Liver (tissue), 9 donors: Measurements from ENCODE around the gene EML2. TPM values are rescaled to one million over a fixed set of nuclear protein-coding genes. Genes with fewer than 3 reads are reported as not detected.

Experiments
- DNase-seq: peaks from one replicate; pipeline ENCODE4 v3.0.0-alpha.2; 2017; ENCODE audit warnings: low spot score
- H3K27ac ChIP-seq, 2 donors: one replicate each; pipeline ENCODE4 v1.7.0; 2013; ENCODE audit warnings: inconsistent platforms in 2 of 2, low read length in 2 of 2, control low read depth in 1 of 2, low read depth in 1 of 2, mild to moderate bottlenecking in 1 of 2
- H3K27me3 ChIP-seq, 4 donors: one replicate each; pipeline versions ENCODE4 v1.6.1 to v1.7.0; 2013; ENCODE audit warnings: low read length in 3 of 4, inconsistent platforms in 1 of 4, mild to moderate bottlenecking in 1 of 4, moderate library complexity in 1 of 4; ENCODE audit not compliant: control insufficient read depth in 4 of 4, insufficient read depth in 4 of 4
- H3K36me3 ChIP-seq, 4 donors: one replicate each; pipeline versions ENCODE4 v1.6.1 to v1.7.0; 2013; ENCODE audit warnings: low read length in 3 of 4, mild to moderate bottlenecking in 3 of 4, low read depth in 1 of 4, moderate library complexity in 1 of 4; ENCODE audit not compliant: control insufficient read depth in 4 of 4, insufficient read depth in 3 of 4
- H3K4me1 ChIP-seq, 4 donors: one replicate each; pipeline versions ENCODE4 v1.6.1 to v1.7.0; 2013; ENCODE audit warnings: low read length in 3 of 4, mild to moderate bottlenecking in 3 of 4, moderate library complexity in 1 of 4; ENCODE audit not compliant: control insufficient read depth in 4 of 4, insufficient read depth in 4 of 4
- H3K4me3 ChIP-seq, 3 donors: one replicate each; pipeline versions ENCODE4 v1.6.1 to v1.7.0; 2013; ENCODE audit warnings: low read length in 3 of 3, control low read depth in 1 of 3, low read depth in 1 of 3, mild to moderate bottlenecking in 1 of 3
- H3K9ac ChIP-seq, 2 donors: one replicate each; pipeline ENCODE4 v1.7.0; 2013; ENCODE audit warnings: low read length in 2 of 2, mild to moderate bottlenecking in 2 of 2, moderate library complexity in 2 of 2, control low read depth in 1 of 2, low read depth in 1 of 2
- H3K9me3 ChIP-seq, 4 donors: one replicate each; pipeline versions ENCODE4 v1.6.1 to v1.7.0; 2013; ENCODE audit warnings: low read length in 3 of 4; ENCODE audit not compliant: control insufficient read depth in 4 of 4
- ATF3 ChIP-seq: IDR thresholded peaks from 2 replicates; pipeline ENCODE4 v1.6.1; 2016; ENCODE audit warnings: antibody characterized with exemption
- CTCF ChIP-seq: fragments of 150-350 bp; IDR thresholded peaks from 2 replicates; pipeline ENCODE4 v1.5.1; 2017; ENCODE audit warnings: improper control_type of control experiment, low read depth, low read length; ENCODE audit not compliant: missing input control
- FOXA1 ChIP-seq: IDR thresholded peaks from 2 replicates; pipeline ENCODE4 v1.6.1; 2016; ENCODE audit warnings: antibody characterized with exemption
- FOXA2 ChIP-seq: IDR thresholded peaks from 2 replicates; pipeline ENCODE4 v1.6.1; 2016; ENCODE audit warnings: antibody characterized with exemption
- GABPA ChIP-seq, 2 donors: IDR thresholded peaks in 1 of 2; conservative IDR thresholded peaks in 1 of 2; 2 replicates each; pipeline ENCODE4 v1.6.1; 2016; ENCODE audit warnings: antibody characterized with exemption in 2 of 2, mild to moderate bottlenecking in 1 of 2, moderate library complexity in 1 of 2
- HNF4G ChIP-seq: IDR thresholded peaks from 2 replicates; pipeline ENCODE4 v1.6.1; 2016; ENCODE audit warnings: antibody characterized with exemption
- JUND ChIP-seq, 2 donors: IDR thresholded peaks; 2 replicates each; pipeline ENCODE4 v1.6.1; 2016; ENCODE audit warnings: antibody characterized with exemption in 2 of 2
- NR2F2 ChIP-seq: IDR thresholded peaks from 2 replicates; pipeline ENCODE4 v1.6.1; 2016; ENCODE audit warnings: antibody characterized with exemption
- RAD21 ChIP-seq, 2 donors: IDR thresholded peaks; 2 replicates each; pipeline ENCODE4 v1.6.1; 2016; ENCODE audit warnings: antibody characterized with exemption in 2 of 2, mild to moderate bottlenecking in 2 of 2
- REST ChIP-seq: IDR thresholded peaks from 2 replicates; pipeline ENCODE4 v1.6.1; 2016; ENCODE audit warnings: antibody characterized with exemption, mild to moderate bottlenecking
- RXRA ChIP-seq, 2 donors: IDR thresholded peaks; 2 replicates each; pipeline ENCODE4 v1.6.1; 2017 to 2018; ENCODE audit warnings: antibody characterized with exemption in 2 of 2, mild to moderate bottlenecking in 1 of 2
- SP1 ChIP-seq: IDR thresholded peaks from 2 replicates; pipeline ENCODE4 v1.6.1; 2018; ENCODE audit warnings: antibody characterized with exemption, mild to moderate bottlenecking
- TAF1 ChIP-seq: conservative IDR thresholded peaks from 2 replicates; pipeline ENCODE4 v1.6.1; 2016; ENCODE audit warnings: antibody characterized with exemption, mild to moderate bottlenecking
- YY1 ChIP-seq: IDR thresholded peaks from 2 replicates; pipeline ENCODE4 v1.6.1; 2016; ENCODE audit warnings: antibody characterized with exemption, mild to moderate bottlenecking
- WGBS: extraction: QIAGEN DNeasy Blood & Tissue Kit; methylation state at CpG from one replicate; pipeline ENCODE4 v1.1.7; 2013; 5-methylcytosine and 5-hydroxymethylcytosine counted together
- polyA plus RNA-seq, 2 donors: library from polyadenylated mRNA; stranded (reverse) in 1 of 2; unstranded in 1 of 2; fragments of 200-250 nt in 1 of 2; fragments of >200 nt in 1 of 2; fragmentation: Nextera tagmentation in 1 of 2; extraction: Ambion mirVana in 1 of 2; gene quantifications; one replicate each; pipeline versions ENCODE4 v1.2.1 to v1.2.3, GENCODE V29; 2013 to 2015
- total RNA-seq, 2 donors: library from RNA; depleted of rRNA; stranded (reverse); fragments of >200 nt; gene quantifications; one replicate each; pipeline ENCODE4 v1.2.3, GENCODE V29; 2014
- TF ChIP-seq, protein P1 (sequence below): IDR thresholded peaks from 2 replicates; pipeline ENCODE4 v1.6.1; 2016; ENCODE audit warnings: antibody characterized with exemption
- TF ChIP-seq, protein P2 (sequence below): IDR thresholded peaks from 2 replicates; pipeline ENCODE4 v1.6.1; 2016; ENCODE audit warnings: antibody characterized with exemption
- donor health status: healthy.
- donor health status: healthy.
- donor health status: healthy.
- donor health status: healthy.
- donor health status: healthy.

EML2 gene
- total and polyA plus RNA-seq, 4 donors: 1.1 to 10.4 (median 9.0) TPM

GRCh38 chr19:45567609-45568008, 71.6 kb downstream of the EML2 start:
- 83% methylated on average over 2 of the region's 2 CpGs for WGBS
- no peak overlapping the region for H3K27ac ChIP-seq

More at GRCh38 chr19:45567609-45568008, 71.6 kb downstream of the EML2 start:
- Histone ChIP-seq H3K36me3 (no peaks in the 10 kb centered on the region), H3K9me3 (no peaks in the 10 kb centered on the region), H3K27me3 (no peaks in the 10 kb centered on the region), H3K4me1 (peaks cover 7 to 14% (median 8%) of the 10 kb centered on the region in 4 donors), H3K4me3 (no peak overlapping the region), H3K9ac (no peak overlapping the region)
- TF ChIP-seq RAD21 (IDR thresholded peaks at IDR 0.05) (no peak), SP1 (no peak), GABPA (IDR thresholded peaks at IDR 0.05 in 1 of 2, conservative IDR thresholded peaks at IDR 0.05 in 1 of 2) (no peak), REST (no peak), FOXA1 (no peak), TAF1 (no peak), ATF3 (no peak), CTCF (no peak), YY1 (no peak), NR2F2 (no peak), RXRA (IDR thresholded peaks at IDR 0.05) (no peak), HNF4G (no peak), JUND (IDR thresholded peaks at IDR 0.05) (no peak), FOXA2 (no peak)
- TF ChIP-seq, protein P1, sequence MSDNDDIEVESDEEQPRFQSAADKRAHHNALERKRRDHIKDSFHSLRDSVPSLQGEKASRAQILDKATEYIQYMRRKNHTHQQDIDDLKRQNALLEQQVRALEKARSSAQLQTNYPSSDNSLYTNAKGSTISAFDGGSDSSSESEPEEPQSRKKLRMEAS: no peak
- TF ChIP-seq, protein P2, sequence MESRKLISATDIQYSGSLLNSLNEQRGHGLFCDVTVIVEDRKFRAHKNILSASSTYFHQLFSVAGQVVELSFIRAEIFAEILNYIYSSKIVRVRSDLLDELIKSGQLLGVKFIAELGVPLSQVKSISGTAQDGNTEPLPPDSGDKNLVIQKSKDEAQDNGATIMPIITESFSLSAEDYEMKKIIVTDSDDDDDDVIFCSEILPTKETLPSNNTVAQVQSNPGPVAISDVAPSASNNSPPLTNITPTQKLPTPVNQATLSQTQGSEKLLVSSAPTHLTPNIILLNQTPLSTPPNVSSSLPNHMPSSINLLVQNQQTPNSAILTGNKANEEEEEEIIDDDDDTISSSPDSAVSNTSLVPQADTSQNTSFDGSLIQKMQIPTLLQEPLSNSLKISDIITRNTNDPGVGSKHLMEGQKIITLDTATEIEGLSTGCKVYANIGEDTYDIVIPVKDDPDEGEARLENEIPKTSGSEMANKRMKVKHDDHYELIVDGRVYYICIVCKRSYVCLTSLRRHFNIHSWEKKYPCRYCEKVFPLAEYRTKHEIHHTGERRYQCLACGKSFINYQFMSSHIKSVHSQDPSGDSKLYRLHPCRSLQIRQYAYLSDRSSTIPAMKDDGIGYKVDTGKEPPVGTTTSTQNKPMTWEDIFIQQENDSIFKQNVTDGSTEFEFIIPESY: no peak
- DNase-seq: no peak
